Neural progenitor cell (in vitro differentiated cells): ENCODE measurements around the gene ZNF581. TPM values are rescaled to one million over a fixed set of nuclear protein-coding genes. Genes with fewer than 3 reads are reported as not detected.

Experiments
- DNase-seq: peaks from one replicate; pipeline ENCODE4 v3.0.0-alpha.2; 2016; ENCODE audit warnings: low spot score
- H2AFZ ChIP-seq: fragments of 200-600 bp; sonication (generic); replicated peaks from 2 replicates; pipeline ENCODE4 v1.6.1; 2016; ENCODE audit warnings: antibody characterized with exemption
- H3F3A ChIP-seq: fragments of 200-600 bp; sonication (generic); 2 replicates; pipeline ENCODE4 v1.6.1; 2016; ENCODE audit warnings: antibody characterized with exemption, low read depth
- H3K27ac ChIP-seq: fragments of 200-600 bp; sonication (generic); 2 replicates; pipeline ENCODE4 v1.5.1; 2016; ENCODE audit warnings: mild to moderate bottlenecking
- H3K27me3 ChIP-seq: fragments of 200-600 bp; sonication (generic); 2 replicates; pipeline ENCODE4 v1.6.1; 2016; ENCODE audit warnings: mild to moderate bottlenecking, moderate library complexity
- H3K36me3 ChIP-seq: fragments of 200-600 bp; sonication (generic); 2 replicates; pipeline ENCODE4 v1.5.1; 2016
- H3K4me1 ChIP-seq: fragments of 200-600 bp; sonication (generic); 2 replicates; pipeline ENCODE4 v1.6.1; 2016; ENCODE audit warnings: mixed run types
- H3K4me2 ChIP-seq: fragments of 200-600 bp; sonication (generic); 2 replicates; pipeline ENCODE4 v1.6.1; 2016
- H3K4me3 ChIP-seq: fragments of 200-600 bp; sonication (generic); 2 replicates; pipeline ENCODE4 v1.5.1; 2016
- H3K79me2 ChIP-seq: fragments of 200-600 bp; sonication (generic); 2 replicates; pipeline ENCODE4 v1.6.1; 2016; ENCODE audit warnings: low read depth
- H3K9ac ChIP-seq: fragments of 200-600 bp; sonication (generic); 2 replicates; pipeline ENCODE4 v1.6.1; 2016
- H3K9me3 ChIP-seq: fragments of 200-600 bp; sonication (generic); 2 replicates; pipeline ENCODE4 v1.5.1; 2016; ENCODE audit warnings: low read depth
- H4K20me1 ChIP-seq: fragments of 200-600 bp; sonication (generic); 2 replicates; pipeline ENCODE4 v1.6.1; 2016; ENCODE audit warnings: low read depth
- H3K27ac Mint-ChIP-seq: 3 replicates; pipeline ENCODE4 v1.8.0; 2021; ENCODE audit warnings: mixed read lengths
- H3K27me3 Mint-ChIP-seq: 2 replicates; pipeline ENCODE4 v1.8.0; 2022; ENCODE audit warnings: low read depth, mild to moderate bottlenecking, inconsistent platforms, moderate library complexity, mixed read lengths; ENCODE audit not compliant: insufficient read depth
- H3K36me3 Mint-ChIP-seq: 3 replicates; pipeline ENCODE4 v1.8.0; 2021; ENCODE audit warnings: mixed read lengths
- H3K4me1 Mint-ChIP-seq: 3 replicates; pipeline ENCODE4 v1.8.0; 2021; ENCODE audit warnings: mixed read lengths
- H3K4me3 Mint-ChIP-seq: 3 replicates; pipeline ENCODE4 v1.8.0; 2021; ENCODE audit warnings: mild to moderate bottlenecking, moderate library complexity, mixed read lengths
- H3K9me3 Mint-ChIP-seq: 3 replicates; pipeline ENCODE4 v1.8.0; 2020; ENCODE audit warnings: mixed read lengths
- CTCF ChIP-seq: fragments of 200-600 bp; sonication (generic); IDR thresholded peaks from 2 replicates; pipeline ENCODE4 v1.5.1; 2017; ENCODE audit warnings: antibody characterized with exemption, mild to moderate bottlenecking
- EZH2 ChIP-seq: fragments of 200-600 bp; sonication (generic); IDR thresholded peaks from 2 replicates; pipeline ENCODE4 v1.6.1; 2017; ENCODE audit warnings: antibody characterized with exemption, mild to moderate bottlenecking, moderate library complexity
- EZH2phosphoT487 ChIP-seq: fragments of 200-600 bp; sonication (generic); IDR thresholded peaks from 2 replicates; pipeline ENCODE4 v1.6.1; 2017; ENCODE audit warnings: antibody characterized with exemption
- total RNA-seq: library from RNA; depleted of rRNA; stranded (reverse); fragments of >200 nt; gene quantifications from 2 replicates; pipeline ENCODE4 v1.2.3, GENCODE V29; 2015; ENCODE audit warnings: low replicate concordance

The ZNF581 gene
- total RNA-seq, 1 donor from 2014 or later, result 12.2 TPM

GRCh38 chr19:55688422-55689218, 45.2 kb downstream of the ZNF581 start:
- no peaks in the 10 kb centered on the region for H3K27me3 ChIP-seq
- Mint-ChIP-seq H3K4me1 (no peaks in the 10 kb centered on the region), H3K27me3 (no peaks in the 10 kb centered on the region), H3K4me3 (peak overlapping the region; percentile 43), H3K27ac (no peak overlapping the region), H3K9me3 (no peaks in the 10 kb centered on the region), H3K36me3 (peaks cover 2% of the 10 kb centered on the region)
- H3K4me2 ChIP-seq, result no peak overlapping the region
- no peak overlapping the region for H3K4me3 ChIP-seq
- H3K9me3 ChIP-seq, result no peaks in the 10 kb centered on the region
- peaks cover 2% of the 10 kb centered on the region for H3K79me2 ChIP-seq
- no peaks in the 10 kb centered on the region for H3F3A ChIP-seq
- no peak overlapping the region for H3K27ac ChIP-seq
- DNase-seq, result no peak
- no peak overlapping the region for H3K9ac ChIP-seq
- no peak overlapping the region for H2AFZ ChIP-seq
- no peaks in the 10 kb centered on the region for H3K4me1 ChIP-seq
- H3K36me3 ChIP-seq, result no peaks in the 10 kb centered on the region
- H4K20me1 ChIP-seq, result peaks cover 13% of the 10 kb centered on the region
- TF ChIP-seq EZH2phosphoT487 (no peak), CTCF (no peak), EZH2 (no peak)

- no peaks in the 10 kb centered on the region for H3K9me3 ChIP-seq
- no peak overlapping the region for H3K27ac Mint-ChIP-seq
- no peak overlapping the region for H3K9ac ChIP-seq
- H3F3A ChIP-seq, result no peaks in the 10 kb centered on the region
- no peak overlapping the region for H3K4me2 ChIP-seq
- no peak for DNase-seq
- H3K4me1 Mint-ChIP-seq, result no peaks in the 10 kb centered on the region
- no peaks in the 10 kb centered on the region for H3K27me3 Mint-ChIP-seq
- H4K20me1 ChIP-seq, result peaks cover 12% of the 10 kb centered on the region
- no peaks in the 10 kb centered on the region for H3K36me3 ChIP-seq
- no peak for TF ChIP-seq EZH2
- H3K4me3 Mint-ChIP-seq, result no peak overlapping the region
- no peaks in the 10 kb centered on the region for H3K9me3 Mint-ChIP-seq
- H3K79me2 ChIP-seq, result no peaks in the 10 kb centered on the region
- H3K27me3 ChIP-seq, result no peaks in the 10 kb centered on the region
- H3K4me1 ChIP-seq, result no peaks in the 10 kb centered on the region
- H3K36me3 Mint-ChIP-seq, result peaks cover 3% of the 10 kb centered on the region
- H3K27ac ChIP-seq, result no peak overlapping the region
- H3K4me3 ChIP-seq, result no peak overlapping the region
- no peak overlapping the region for H2AFZ ChIP-seq
Observed at GRCh38 chr19:55689411-55690108, 46.1 kb downstream of the ZNF581 start.

DNA sequence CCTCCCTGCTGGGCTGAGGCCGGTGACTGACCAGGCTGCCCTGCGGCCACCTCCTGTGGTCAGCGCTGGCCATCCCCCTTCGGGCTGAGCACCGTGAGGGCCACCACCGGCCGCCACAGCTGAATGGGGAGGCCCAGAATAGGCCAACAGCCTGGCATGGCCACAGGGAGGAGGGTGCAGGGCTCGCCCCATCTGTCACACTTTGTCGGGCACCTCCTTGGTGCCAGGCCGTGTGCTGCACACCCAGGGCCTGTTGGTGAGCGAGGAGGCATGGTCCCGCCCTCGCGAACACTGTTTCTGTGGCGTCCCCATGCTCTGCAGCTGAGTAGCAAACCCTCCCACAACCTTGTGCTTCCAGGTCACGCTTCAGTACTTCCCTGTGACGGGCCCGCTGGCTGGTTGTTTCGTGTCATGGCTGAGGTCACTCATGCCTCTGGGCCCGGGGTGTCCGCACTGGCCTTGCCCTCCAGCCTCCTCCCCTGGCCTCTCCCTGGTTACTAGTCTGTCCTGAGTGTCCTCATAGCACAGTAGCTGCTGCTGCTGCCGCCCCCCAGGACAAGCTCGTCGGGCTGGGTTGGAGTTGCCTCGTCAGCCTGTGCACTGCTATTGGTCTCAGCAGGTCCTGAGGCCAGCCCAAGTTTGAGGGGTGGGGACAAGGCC, 46.8 kb downstream of the ZNF581 start:
- no peak overlapping the region for H3K4me3 Mint-ChIP-seq
- TF ChIP-seq EZH2 (no peak), CTCF (no peak), EZH2phosphoT487 (no peak)
- no peak for DNase-seq
- Histone ChIP-seq H3F3A (no peaks in the 10 kb centered on the region), H3K79me2 (no peaks in the 10 kb centered on the region), H3K27me3 (no peaks in the 10 kb centered on the region), H3K9me3 (no peaks in the 10 kb centered on the region), H3K4me3 (no peak overlapping the region), H3K36me3 (no peaks in the 10 kb centered on the region), H3K9ac (no peak overlapping the region), H3K27ac (no peak overlapping the region), H2AFZ (no peak overlapping the region), H3K4me2 (no peak overlapping the region), H4K20me1 (peaks cover 12% of the 10 kb centered on the region), H3K4me1 (no peaks in the 10 kb centered on the region)
- H3K27ac Mint-ChIP-seq, result no peak overlapping the region
- peaks cover 3% of the 10 kb centered on the region for H3K36me3 Mint-ChIP-seq
- no peaks in the 10 kb centered on the region for H3K4me1 Mint-ChIP-seq
- no peaks in the 10 kb centered on the region for H3K27me3 Mint-ChIP-seq
- H3K9me3 Mint-ChIP-seq, result no peaks in the 10 kb centered on the region
